IMR-90 (cell line): Measurements from ENCODE around the gene PDZRN3. TPM values are rescaled to one million over a fixed set of nuclear protein-coding genes. Genes with fewer than 3 reads are reported as not detected.

ENCODE experiments used
- ATAC-seq: fragments of 200-7000 bp; cut with Tn5 transposase; 2 replicates; pipeline ENCODE4 v1.9.1; 2020; ENCODE audit warnings: low read depth, mild to moderate bottlenecking, moderate library complexity
- BruUV-seq: library from RNA; stranded (reverse); fragments of 400-500 nt; replicated peaks from 2 replicates; lab custom pipeline; 2021; lab: Mats Ljungman, UMichigan
- CTCF ChIA-PET: fragments of 300-600 bp; formaldehyde crosslinking; extraction: SDS; loops from one replicate; lab custom pipeline; 2021; ENCODE audit warnings: antibody characterized with exemption; lab: Yijun Ruan, JAX
- POLR2A ChIA-PET: fragments of 300-600 bp; sonication (Branson Sonifier 250); formaldehyde crosslinking; loops from one replicate; lab custom pipeline; 2022; ENCODE audit warnings: antibody characterized with exemption; ENCODE audit not compliant: unreplicated experiment; lab: Charles Lee
- DNase-seq: peaks from one replicate; pipeline ENCODE4 v3.0.0; 2013
- H2AFZ ChIP-seq: replicated peaks from 2 replicates; pipeline ENCODE3; 2013; ENCODE audit warnings: low read length, mild to moderate bottlenecking; ENCODE audit not compliant: poor library complexity
- H2AK5ac ChIP-seq: 2 replicates; pipeline ENCODE4 v1.6.1; 2013; ENCODE audit warnings: low read depth, low read length, inconsistent platforms
- H2AK9ac ChIP-seq: replicated peaks from 2 replicates; pipeline ENCODE3; 2013; ENCODE audit warnings: mild to moderate bottlenecking, low read depth, low read length, moderate library complexity; ENCODE audit not compliant: poor library complexity
- H2BK120ac ChIP-seq: 2 replicates; pipeline ENCODE4 v1.6.1; 2013; ENCODE audit warnings: low read depth, low read length, inconsistent platforms
- H2BK15ac ChIP-seq: 3 replicates; pipeline ENCODE4 v1.6.1; 2013; ENCODE audit warnings: low read depth, low read length, inconsistent platforms
- H2BK20ac ChIP-seq: 2 replicates; pipeline ENCODE4 v1.6.1; 2013; ENCODE audit warnings: low read depth, mild to moderate bottlenecking, inconsistent platforms, low read length, moderate library complexity
- H2BK5ac ChIP-seq: 2 replicates; pipeline ENCODE4 v1.6.1; 2013; ENCODE audit warnings: mild to moderate bottlenecking, low read depth, low read length, inconsistent platforms; ENCODE audit not compliant: poor library complexity, severe bottlenecking
- H3K14ac ChIP-seq: replicated peaks from 2 replicates; pipeline ENCODE4 v1.6.1; 2013; ENCODE audit warnings: low read depth, low read length, inconsistent platforms
- H3K18ac ChIP-seq: 2 replicates; pipeline ENCODE4 v1.6.1; 2013; ENCODE audit warnings: low read depth, low read length, control low read depth
- H3K23ac ChIP-seq: 2 replicates; pipeline ENCODE4 v1.6.1; 2013; ENCODE audit warnings: low read depth, low read length, inconsistent platforms
- H3K27ac ChIP-seq: 2 replicates; pipeline ENCODE4 v1.5.1; 2013; ENCODE audit warnings: mild to moderate bottlenecking, control low read depth, low read length; ENCODE audit not compliant: insufficient read depth
- H3K27me3 ChIP-seq: 2 replicates; pipeline ENCODE4 v1.6.1; 2013; ENCODE audit warnings: low read length; ENCODE audit not compliant: control insufficient read depth, insufficient read depth
- H3K36me3 ChIP-seq: 2 replicates; pipeline ENCODE4 v1.6.1; 2013; ENCODE audit warnings: low read length, mixed read lengths; ENCODE audit not compliant: control insufficient read depth, insufficient read depth
- H3K4ac ChIP-seq: 2 replicates; pipeline ENCODE4 v1.6.1; 2013; ENCODE audit warnings: low read depth, low read length, inconsistent platforms
- H3K4me1 ChIP-seq: 2 replicates; pipeline ENCODE4 v1.6.1; 2013; ENCODE audit warnings: low read length, mixed read lengths; ENCODE audit not compliant: control insufficient read depth, insufficient read depth
- H3K4me2 ChIP-seq: 2 replicates; pipeline ENCODE4 v1.6.1; 2013; ENCODE audit warnings: low read depth, mild to moderate bottlenecking, control low read depth, low read length, moderate library complexity
- H3K4me3 ChIP-seq: 2 replicates; pipeline ENCODE4 v1.5.1; 2013; ENCODE audit warnings: low read depth, mild to moderate bottlenecking, control low read depth, low read length, moderate library complexity; ENCODE audit not compliant: insufficient read depth
- H3K56ac ChIP-seq: 2 replicates; pipeline ENCODE4 v1.6.1; 2013; ENCODE audit warnings: low read length, inconsistent platforms; ENCODE audit not compliant: insufficient read depth; ENCODE audit errors: extremely low read depth
- H3K79me1 ChIP-seq, 2 experiments: 2 replicates each; pipeline ENCODE4 v1.6.1; 2013; ENCODE audit warnings: low read length in 2 of 2, inconsistent platforms in 1 of 2, low read depth in 1 of 2
- H3K9ac ChIP-seq: 2 replicates; pipeline ENCODE4 v1.6.1; 2013; ENCODE audit warnings: low read depth, low read length, control low read depth
- H3K9me1 ChIP-seq: 2 replicates; pipeline ENCODE4 v1.6.1; 2013; ENCODE audit warnings: low read length, inconsistent platforms; ENCODE audit not compliant: insufficient read depth
- H3K9me3 ChIP-seq: 2 replicates; pipeline ENCODE4 v1.6.1; 2013; ENCODE audit warnings: low read length; ENCODE audit not compliant: control insufficient read depth, insufficient read depth
- H4K20me1 ChIP-seq: 2 replicates; pipeline ENCODE4 v1.6.1; 2013; ENCODE audit warnings: low read length, inconsistent platforms; ENCODE audit not compliant: insufficient read depth
- H4K5ac ChIP-seq: 2 replicates; pipeline ENCODE4 v1.6.1; 2013; ENCODE audit warnings: mild to moderate bottlenecking, low read depth, low read length, control low read depth
- H4K8ac ChIP-seq, 2 experiments: 2 replicates each; pipeline ENCODE4 v1.6.1; 2013; ENCODE audit warnings: low read depth in 2 of 2, low read length in 2 of 2, control low read depth in 1 of 2, inconsistent platforms in 1 of 2
- H4K91ac ChIP-seq: 2 replicates; pipeline ENCODE4 v1.6.1; 2013; ENCODE audit warnings: low read depth, low read length, inconsistent platforms; ENCODE audit not compliant: insufficient read depth
- BHLHE40 ChIP-seq: fragments of 150-350 bp; IDR thresholded peaks from 2 replicates; pipeline ENCODE4 v1.6.1; 2016; ENCODE audit warnings: mild to moderate bottlenecking, low read depth, low read length
- CEBPB ChIP-seq: IDR thresholded peaks from 2 replicates; pipeline ENCODE4 v1.6.1; 2012; ENCODE audit warnings: low read depth, low read length, improper control_type of control experiment
- CHD1 ChIP-seq: IDR thresholded peaks from 2 replicates; pipeline ENCODE4 v1.6.1; 2012; ENCODE audit warnings: low read depth, low read length, improper control_type of control experiment
- CTCF ChIP-seq: conservative IDR thresholded peaks from 2 replicates; pipeline ENCODE4 v1.5.1; 2012; ENCODE audit warnings: mild to moderate bottlenecking, low read depth, low read length, improper control_type of control experiment
- ELK1 ChIP-seq: fragments of 150-350 bp; IDR thresholded peaks from 2 replicates; pipeline ENCODE4 v1.6.1; 2016; ENCODE audit warnings: low read depth, mild to moderate bottlenecking, low read length, moderate library complexity, borderline replicate concordance
- FOS ChIP-seq: fragments of 150-350 bp; IDR thresholded peaks from 2 replicates; pipeline ENCODE4 v1.6.1; 2016; ENCODE audit warnings: low read depth, low read length
- MAFK ChIP-seq: IDR thresholded peaks from 2 replicates; pipeline ENCODE4 v1.6.1; 2012; ENCODE audit warnings: low read depth, low read length, improper control_type of control experiment
- MAZ ChIP-seq: IDR thresholded peaks from 2 replicates; pipeline ENCODE4 v1.6.1; 2012; ENCODE audit warnings: low read depth, mild to moderate bottlenecking, low read length, improper control_type of control experiment, moderate library complexity, borderline replicate concordance
- MXI1 ChIP-seq: IDR thresholded peaks from 2 replicates; pipeline ENCODE4 v1.6.1; 2012; ENCODE audit warnings: low read depth, mild to moderate bottlenecking, low read length, moderate library complexity, borderline replicate concordance
- NFE2L2 ChIP-seq: fragments of 150-350 bp; IDR thresholded peaks from 2 replicates; pipeline ENCODE4 v1.6.1; 2016; ENCODE audit warnings: low read depth, mild to moderate bottlenecking, low read length
- POLR2A ChIP-seq: IDR thresholded peaks from 2 replicates; pipeline ENCODE4 v1.6.1; 2012; ENCODE audit warnings: mild to moderate bottlenecking, low read depth, low read length
- RAD21 ChIP-seq: IDR thresholded peaks from 2 replicates; pipeline ENCODE4 v1.6.1; 2012; ENCODE audit warnings: low read length, improper control_type of control experiment
- RCOR1 ChIP-seq: IDR thresholded peaks from 2 replicates; pipeline ENCODE4 v1.6.1; 2012; ENCODE audit warnings: mild to moderate bottlenecking, low read length, improper control_type of control experiment; ENCODE audit not compliant: insufficient replicate concordance
- RFX5 ChIP-seq: IDR thresholded peaks from 2 replicates; pipeline ENCODE4 v1.8.0; 2012; ENCODE audit warnings: low read depth, mild to moderate bottlenecking, low read length, moderate library complexity
- SMC3 ChIP-seq: fragments of 150-350 bp; IDR thresholded peaks from 2 replicates; pipeline ENCODE4 v1.6.1; 2016; ENCODE audit warnings: low read depth, mild to moderate bottlenecking, antibody characterized with exemption, low read length, moderate library complexity
- USF2 ChIP-seq: fragments of 150-350 bp; IDR thresholded peaks from 2 replicates; pipeline ENCODE4 v1.6.1; 2017; ENCODE audit warnings: mild to moderate bottlenecking, antibody characterized with exemption, low read length, low read depth
- WGBS, 2 experiments: methylation state at CpG; one replicate each; pipeline versions ENCODE4 v1.1.5 to v1.1.7; 2013; ENCODE audit warnings: missing lambda C conversion rate in 2 of 2; ENCODE audit not compliant: insufficient read length in 1 of 2; ENCODE audit errors: extremely low coverage in 2 of 2; 5-methylcytosine and 5-hydroxymethylcytosine counted together
- dilution Hi-C: fragments of 300-500 bp; cut with HindIII; formaldehyde crosslinking; loops from one replicate; pipeline ENCODE4 v1.14.3; 2018; ENCODE audit warnings: low sequenced_read_pairs; ENCODE audit not compliant: unreplicated experiment
- in situ Hi-C: fragments of 300-500 bp; cut with MboI; formaldehyde crosslinking; loops from 3 replicates; pipeline ENCODE4 v1.14.3; 2019; ENCODE audit warnings: low sequenced_read_pairs, inconsistent platforms, mixed read lengths
- intact Hi-C: fragments of 100-400 bp; cut with micrococcal nuclease; formaldehyde crosslinking; loops from 2 replicates; pipeline ENCODE4 v1.10.0; 2022
- polyA plus RNA-seq, 3 experiments: library from polyadenylated mRNA; depleted of rRNA; stranded (reverse); fragments of >200 nt; gene quantifications; 2 replicates each; pipeline ENCODE4 v1.2.3, GENCODE V29; 2012; ENCODE audit warnings: low replicate concordance in 1 of 3
- total RNA-seq: library from RNA; depleted of rRNA; stranded (reverse); fragments of >200 nt; gene quantifications from 2 replicates; pipeline ENCODE4 v1.2.3, GENCODE V29; 2012

PDZRN3 gene
- total and polyA plus RNA-seq, 2 of the 4 experiments (the other 2 are of a cell fraction) = 9.4 to 17.0 TPM

DNA sequence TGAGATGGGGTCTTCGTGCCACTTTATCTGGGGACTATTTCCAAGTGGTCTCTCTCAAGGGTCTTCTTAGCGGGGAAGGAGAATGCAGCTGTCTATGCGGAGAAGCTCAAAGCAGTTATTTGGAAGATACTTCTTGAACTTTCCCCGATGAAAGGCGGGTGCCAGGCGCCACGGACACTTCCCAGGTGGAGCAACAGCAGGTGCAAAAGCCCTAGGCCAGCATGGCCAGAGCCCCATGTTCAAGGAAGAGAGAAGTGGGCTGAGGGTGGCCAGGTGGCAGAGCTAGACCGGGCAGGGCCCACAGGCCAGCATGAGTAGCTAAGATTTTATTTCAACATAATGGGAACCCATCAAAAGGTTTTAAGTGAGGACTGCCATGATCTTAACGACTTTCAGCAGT, 232.8 kb downstream of the PDZRN3 start:
- H3K36me3 ChIP-seq = peaks cover 34% of the 10 kb centered on the region

More for the DNA sequence above, 232.8 kb downstream of the PDZRN3 start:
- Histone ChIP-seq H3K56ac (no peak overlapping the region), H3K4me1 (no peaks in the 10 kb centered on the region), H2AK5ac (no peak overlapping the region), H2BK5ac (no peak overlapping the region), H3K14ac (no peak overlapping the region), H3K9me1 (no peaks in the 10 kb centered on the region; the same call in 1 of the 2 replicates), H3K9me3 (no peaks in the 10 kb centered on the region), H2AFZ (no peak overlapping the region), H3K27me3 (no peaks in the 10 kb centered on the region), H2BK120ac (no peak overlapping the region), H2BK15ac (no peak overlapping the region), H3K9ac (no peak overlapping the region), H4K20me1 (no peaks in the 10 kb centered on the region), H3K79me1 (no peaks in the 10 kb centered on the region), H4K91ac (no peak overlapping the region), H2BK20ac (no peak overlapping the region), H3K27ac (no peak overlapping the region), H3K18ac (no peak overlapping the region), H3K4me3 (no peak overlapping the region), H3K4me2 (no peak overlapping the region), H4K5ac (no peak overlapping the region), H3K4ac (no peak overlapping the region), H3K23ac (no peak overlapping the region), H4K8ac (no peak overlapping the region), H2AK9ac (no peak overlapping the region)
- intact Hi-C loops = no loop called here
- CTCF ChIA-PET = no interaction called here
- 100% methylated on average over 6 of the region's 9 CpGs; no CpG with 5 or more reads in 1 of the 2 experiments for WGBS, 2 experiments
- TF ChIP-seq ELK1 (no peak), POLR2A (no peak), SMC3 (no peak), BHLHE40 (no peak), MAZ (no peak), RFX5 (no peak), CHD1 (no peak), MXI1 (no peak), NFE2L2 (no peak), MAFK (no peak), CTCF (no peak), CEBPB (no peak), USF2 (no peak), RAD21 (no peak), RCOR1 (no peak), FOS (no peak)
- DNase-seq (no peak), ATAC-seq (no peak)
- BruUV-seq = no TSS peak
- in situ Hi-C loops = no loop called here
- dilution Hi-C loops = no loop called here
- POLR2A ChIA-PET = no interaction called here
